ENCODE data around the gene SUMO3.

Gene SUMO3

DNA sequence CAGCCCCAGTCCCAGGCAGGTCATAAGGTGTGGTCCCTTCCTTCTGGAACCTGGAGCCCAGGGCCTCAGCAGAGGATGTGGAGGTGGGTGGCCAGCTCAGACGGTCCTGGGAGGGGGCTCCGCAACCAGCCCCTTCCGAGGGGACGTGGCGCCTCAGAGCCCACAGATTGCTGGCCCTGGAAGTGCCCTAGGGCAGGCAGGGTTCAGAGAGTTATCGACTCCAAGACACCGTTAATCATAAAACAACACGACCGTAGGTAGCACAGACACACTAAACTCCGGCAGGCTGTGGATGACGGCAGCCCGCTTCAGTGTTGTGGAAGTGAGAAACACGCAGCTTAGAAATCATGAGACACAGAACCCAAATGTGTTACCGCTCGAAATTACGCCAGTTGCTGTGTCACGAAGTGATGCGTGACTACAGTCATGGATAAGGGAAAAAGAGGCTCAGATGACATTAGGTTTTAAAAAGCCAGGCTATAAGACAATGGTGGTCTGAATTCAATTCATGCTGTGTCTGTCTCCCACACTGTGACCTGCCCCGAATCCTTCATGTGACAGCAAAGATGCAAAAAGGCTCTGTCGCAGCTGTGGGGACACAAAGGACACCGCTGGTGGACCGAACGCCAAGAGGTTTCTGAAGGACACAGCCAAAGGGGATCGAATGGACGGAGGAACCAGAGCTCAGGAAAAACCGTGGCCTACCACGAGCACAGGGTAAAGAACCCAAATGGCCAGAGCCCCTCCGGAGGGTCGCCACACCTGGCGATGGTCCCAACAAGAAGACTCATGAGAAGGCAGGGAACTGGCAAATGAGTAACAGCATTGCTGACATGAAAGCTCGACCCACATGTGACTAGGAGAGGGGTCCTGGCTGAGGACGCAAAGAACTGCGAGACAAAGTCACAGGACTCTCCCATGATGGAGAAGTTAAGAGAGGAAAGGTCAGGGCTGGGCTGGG lies 1.7 kb upstream of the SUMO3 start:
- peaks cover 8% of the 10 kb centered on the region for H3K27me3 ChIP-seq (ENCODE audit: control insufficient read depth, insufficient read depth, low read length)
- peaks cover 3% of the 10 kb centered on the region for H3K36me3 ChIP-seq (ENCODE audit: control insufficient read depth, insufficient read depth, low read length)
- peaks cover 10% of the 10 kb centered on the region for H3K9me3 ChIP-seq (ENCODE audit: control insufficient read depth, insufficient read depth, low read length)
- peak overlapping the region; percentile 50 for H3K4me3 ChIP-seq (ENCODE audit: low read depth, low read length)
- peaks cover 3% of the 10 kb centered on the region for H3K4me1 ChIP-seq (ENCODE audit: control insufficient read depth, insufficient read depth, low read length)
- no peak overlapping the region for H3K9ac ChIP-seq (ENCODE audit: low read depth, low read length)

- H3K9ac ChIP-seq (ENCODE audit: low read depth, low read length), result peak overlapping the region; percentile 73
- H3K4me3 ChIP-seq (ENCODE audit: low read depth, low read length), result peak overlapping the region; percentile 50
- peaks cover 8% of the 10 kb centered on the region for H3K27me3 ChIP-seq (ENCODE audit: control insufficient read depth, insufficient read depth, low read length)
- H3K36me3 ChIP-seq (ENCODE audit: control insufficient read depth, insufficient read depth, low read length), result peaks cover 3% of the 10 kb centered on the region
- H3K9me3 ChIP-seq (ENCODE audit: control insufficient read depth, insufficient read depth, low read length), result peaks cover 7% of the 10 kb centered on the region
- peaks cover 3% of the 10 kb centered on the region for H3K4me1 ChIP-seq (ENCODE audit: control insufficient read depth, insufficient read depth, low read length)
These were observed 764 bp upstream of the SUMO3 start for GRCh38 chr21:44818640-44819011.

DNA sequence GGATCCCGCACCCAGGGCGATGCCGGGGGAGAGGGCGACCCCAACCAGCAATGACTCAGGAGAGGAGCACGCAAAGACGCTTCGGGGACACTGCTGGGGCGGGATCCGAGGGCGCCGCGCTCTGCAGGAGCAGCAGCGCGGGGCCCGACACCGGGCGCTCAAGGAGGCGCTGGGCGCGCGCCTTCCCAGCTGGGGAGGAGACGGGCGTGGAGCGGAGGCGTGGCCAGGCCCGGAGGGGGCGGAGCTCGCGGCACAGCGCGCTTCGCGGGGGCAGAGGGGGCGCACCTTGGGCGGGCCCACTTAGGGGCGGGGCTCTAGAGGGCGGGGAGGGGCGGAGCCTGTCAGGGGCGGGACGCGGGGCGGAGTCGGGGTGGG lies 369 bp downstream of the SUMO3 start:
- H3K4me1 ChIP-seq (ENCODE audit: control insufficient read depth, insufficient read depth, low read length), result peaks cover 3% of the 10 kb centered on the region
- H3K9ac ChIP-seq (ENCODE audit: low read depth, low read length), result no peak overlapping the region
- peaks cover 6% of the 10 kb centered on the region for H3K9me3 ChIP-seq (ENCODE audit: control insufficient read depth, insufficient read depth, low read length)
- peaks cover 8% of the 10 kb centered on the region for H3K27me3 ChIP-seq (ENCODE audit: control insufficient read depth, insufficient read depth, low read length)
- H3K4me3 ChIP-seq (ENCODE audit: low read depth, low read length), result peak overlapping the region; percentile 78
- peaks cover 12% of the 10 kb centered on the region for H3K36me3 ChIP-seq (ENCODE audit: control insufficient read depth, insufficient read depth, low read length)

GRCh38 chr21:44816761-44817505 lies 929 bp downstream of the SUMO3 start:
- Histone ChIP-seq H3K9ac (ENCODE audit: low read depth, low read length) (no peak overlapping the region), H3K9me3 (ENCODE audit: control insufficient read depth, insufficient read depth, low read length) (peaks cover 6% of the 10 kb centered on the region), H3K27me3 (ENCODE audit: control insufficient read depth, insufficient read depth, low read length) (peaks cover 8% of the 10 kb centered on the region), H3K36me3 (ENCODE audit: control insufficient read depth, insufficient read depth, low read length) (peaks cover 12% of the 10 kb centered on the region), H3K4me3 (ENCODE audit: low read depth, low read length) (peak overlapping the region; percentile 78), H3K4me1 (ENCODE audit: control insufficient read depth, insufficient read depth, low read length) (peaks cover 3% of the 10 kb centered on the region)

- no peak overlapping the region for H3K9ac ChIP-seq (ENCODE audit: low read depth, low read length)
- H3K4me1 ChIP-seq (ENCODE audit: control insufficient read depth, insufficient read depth, low read length), result peaks cover 3% of the 10 kb centered on the region
- H3K4me3 ChIP-seq (ENCODE audit: low read depth, low read length), result no peak overlapping the region
- peaks cover 8% of the 10 kb centered on the region for H3K27me3 ChIP-seq (ENCODE audit: control insufficient read depth, insufficient read depth, low read length)
- H3K9me3 ChIP-seq (ENCODE audit: control insufficient read depth, insufficient read depth, low read length), result peaks cover 6% of the 10 kb centered on the region
- peaks cover 12% of the 10 kb centered on the region for H3K36me3 ChIP-seq (ENCODE audit: control insufficient read depth, insufficient read depth, low read length)
These were observed 1.8 kb downstream of the SUMO3 start for GRCh38 chr21:44815852-44816628.

- H3K27me3 ChIP-seq (ENCODE audit: control insufficient read depth, insufficient read depth, low read length), result peaks cover 8% of the 10 kb centered on the region
- no peak overlapping the region for H3K4me3 ChIP-seq (ENCODE audit: low read depth, low read length)
- no peak overlapping the region for H3K9ac ChIP-seq (ENCODE audit: low read depth, low read length)
- peaks cover 15% of the 10 kb centered on the region for H3K36me3 ChIP-seq (ENCODE audit: control insufficient read depth, insufficient read depth, low read length)
- peaks cover 6% of the 10 kb centered on the region for H3K9me3 ChIP-seq (ENCODE audit: control insufficient read depth, insufficient read depth, low read length)
- H3K4me1 ChIP-seq (ENCODE audit: control insufficient read depth, insufficient read depth, low read length), result peaks cover 3% of the 10 kb centered on the region
These were observed 2.6 kb downstream of the SUMO3 start for GRCh38 chr21:44815225-44815624.

GRCh38 chr21:44814498-44815023 lies 3.3 kb downstream of the SUMO3 start:
- Histone ChIP-seq H3K4me1 (ENCODE audit: control insufficient read depth, insufficient read depth, low read length) (peaks cover 3% of the 10 kb centered on the region), H3K27me3 (ENCODE audit: control insufficient read depth, insufficient read depth, low read length) (peaks cover 6% of the 10 kb centered on the region), H3K9me3 (ENCODE audit: control insufficient read depth, insufficient read depth, low read length) (peaks cover 3% of the 10 kb centered on the region), H3K4me3 (ENCODE audit: low read depth, low read length) (no peak overlapping the region), H3K9ac (ENCODE audit: low read depth, low read length) (no peak overlapping the region), H3K36me3 (ENCODE audit: control insufficient read depth, insufficient read depth, low read length) (peaks cover 12% of the 10 kb centered on the region)

- peaks cover 12% of the 10 kb centered on the region for H3K36me3 ChIP-seq (ENCODE audit: control insufficient read depth, insufficient read depth, low read length)
- H3K9me3 ChIP-seq (ENCODE audit: control insufficient read depth, insufficient read depth, low read length), result no peaks in the 10 kb centered on the region
- H3K4me1 ChIP-seq (ENCODE audit: control insufficient read depth, insufficient read depth, low read length), result peaks cover 3% of the 10 kb centered on the region
- H3K4me3 ChIP-seq (ENCODE audit: low read depth, low read length), result no peak overlapping the region
- no peaks in the 10 kb centered on the region for H3K27me3 ChIP-seq (ENCODE audit: control insufficient read depth, insufficient read depth, low read length)
- H3K9ac ChIP-seq (ENCODE audit: low read depth, low read length), result no peak overlapping the region
These were observed 4.1 kb downstream of the SUMO3 start for GRCh38 chr21:44813727-44814126.

- Histone ChIP-seq H3K4me1 (ENCODE audit: control insufficient read depth, insufficient read depth, low read length) (peaks cover 3% of the 10 kb centered on the region), H3K27me3 (ENCODE audit: control insufficient read depth, insufficient read depth, low read length) (no peaks in the 10 kb centered on the region), H3K36me3 (ENCODE audit: control insufficient read depth, insufficient read depth, low read length) (peaks cover 12% of the 10 kb centered on the region), H3K4me3 (ENCODE audit: low read depth, low read length) (no peak overlapping the region), H3K9ac (ENCODE audit: low read depth, low read length) (no peak overlapping the region), H3K9me3 (ENCODE audit: control insufficient read depth, insufficient read depth, low read length) (no peaks in the 10 kb centered on the region)
These were observed 4.7 kb downstream of the SUMO3 start for GRCh38 chr21:44813149-44813548.

GRCh38 chr21:44812640-44813039 lies 5.2 kb downstream of the SUMO3 start:
- Histone ChIP-seq H3K9me3 (ENCODE audit: control insufficient read depth, insufficient read depth, low read length) (no peaks in the 10 kb centered on the region), H3K9ac (ENCODE audit: low read depth, low read length) (no peak overlapping the region), H3K27me3 (ENCODE audit: control insufficient read depth, insufficient read depth, low read length) (no peaks in the 10 kb centered on the region), H3K4me1 (ENCODE audit: control insufficient read depth, insufficient read depth, low read length) (peaks cover 3% of the 10 kb centered on the region), H3K4me3 (ENCODE audit: low read depth, low read length) (no peak overlapping the region), H3K36me3 (ENCODE audit: control insufficient read depth, insufficient read depth, low read length) (peaks cover 12% of the 10 kb centered on the region)

GRCh38 chr21:44810779-44811178 lies 7.1 kb downstream of the SUMO3 start:
- Histone ChIP-seq H3K9me3 (ENCODE audit: control insufficient read depth, insufficient read depth, low read length) (no peaks in the 10 kb centered on the region), H3K27me3 (ENCODE audit: control insufficient read depth, insufficient read depth, low read length) (no peaks in the 10 kb centered on the region), H3K4me3 (ENCODE audit: low read depth, low read length) (no peak overlapping the region), H3K36me3 (ENCODE audit: control insufficient read depth, insufficient read depth, low read length) (peaks cover 19% of the 10 kb centered on the region), H3K4me1 (ENCODE audit: control insufficient read depth, insufficient read depth, low read length) (no peaks in the 10 kb centered on the region), H3K9ac (ENCODE audit: low read depth, low read length) (peak overlapping the region; percentile 12)

All from iPS-15b (cell line).